ENCODE results near the gene USP49. TPM values are rescaled to one million over a fixed set of nuclear protein-coding genes. Genes with fewer than 3 reads are reported as not detected.

USP49 gene
- total and polyA plus RNA-seq, 2 of the 4 experiments (the other 2 are of a cell fraction), result 1.4 to 2.1 TPM

- peaks cover 19 to 64% of the 10 kb centered on the region in 2 experiments; a peak in 3 of 4 replicates for H3K79me1 ChIP-seq (ENCODE audit: low read depth in 1 of 2, low read length in 2 of 2)
- H2AK9ac ChIP-seq (replicated peaks; ENCODE audit: low read depth, low read length, poor library complexity), result peak overlapping the region; percentile 99
- H3K27me3 ChIP-seq (ENCODE audit: control insufficient read depth, insufficient read depth, low read length), result no peaks in the 10 kb centered on the region
- H4K5ac ChIP-seq (ENCODE audit: low read depth, low read length), result peak overlapping the region; percentile 65
- peak overlapping the region; percentile 34; the same call in 1 of the 3 replicates for H2BK15ac ChIP-seq (ENCODE audit: low read depth, low read length)
- peak overlapping the region; percentile 78 for H2BK5ac ChIP-seq (ENCODE audit: low read depth, low read length, poor library complexity, severe bottlenecking)
- peak overlapping the region; percentile 74 for H3K4ac ChIP-seq (ENCODE audit: low read depth, low read length)
- peak overlapping the region; percentile 49 for H3K18ac ChIP-seq (ENCODE audit: low read depth, low read length)
- H2BK120ac ChIP-seq (ENCODE audit: low read depth, low read length), result peak overlapping the region; percentile 19; the same call in 1 of the 2 replicates
- peak overlapping the region; percentile 84 for H3K14ac ChIP-seq (replicated peaks; ENCODE audit: low read depth, low read length)
- H3K27ac ChIP-seq (ENCODE audit: insufficient read depth, low read length), result peak overlapping the region; percentile 76; the same call in 1 of the 2 replicates
- POLR2A ChIA-PET (ENCODE audit: unreplicated experiment), result interaction anchor here (0.7 kb wide), 1 partner anchor 397 kb away, joined by 4 read pairs; no protein-coding TSS in a partner anchor
- no peaks in the 10 kb centered on the region for H3K9me3 ChIP-seq (ENCODE audit: control insufficient read depth, insufficient read depth, low read length)
- no peak for TF ChIP-seq RAD21 (IDR thresholded peaks at IDR 0.05; ENCODE audit: low read length)
- 0 out of 2 replicates have a peak, but pooled peaks have one; percentile 4 for TF ChIP-seq CTCF (conservative IDR thresholded peaks at IDR 0.05; ENCODE audit: low read depth, low read length)
- in situ Hi-C loops (cut with MboI; ENCODE audit: low sequenced_read_pairs) (loop anchor here (5.0 to 10.0 kb wide), 2 partner anchors 104 to 154 kb away; partner anchors contain the start of genes PRICKLE4 and TOMM6), intact Hi-C loops (cut with micrococcal nuclease) (loop anchor here (5.0 kb wide), 2 partner anchors 136 to 156 kb away; partner anchors contain the start of gene PRICKLE4), dilution Hi-C loops (cut with HindIII; ENCODE audit: low sequenced_read_pairs, unreplicated experiment) (no loop called here)
- H3K4me2 ChIP-seq (ENCODE audit: low read depth, low read length), result peak overlapping the region; percentile 65
- peak overlapping the region; percentile 12 for H3K9ac ChIP-seq (ENCODE audit: low read depth, low read length)
- H3K56ac ChIP-seq (ENCODE audit: extremely low read depth, insufficient read depth, low read length), result no peak overlapping the region
- 57% methylated on average over 1 of the region's 5 CpGs; no CpG with 5 or more reads in 1 of the 2 experiments for WGBS, 2 experiments (ENCODE audit: extremely low coverage in 2 of 2, insufficient read length in 1 of 2)
- H4K20me1 ChIP-seq (ENCODE audit: insufficient read depth, low read length), result peaks cover 54% of the 10 kb centered on the region
- H3K9me1 ChIP-seq (ENCODE audit: insufficient read depth, low read length), result peaks cover 11% of the 10 kb centered on the region; the same call in 1 of the 2 replicates
- H4K91ac ChIP-seq (ENCODE audit: insufficient read depth, low read depth, low read length), result peak overlapping the region; percentile 76; the same call in 1 of the 2 replicates
- BruUV-seq (replicated peaks), result no TSS peak
- peak overlapping the region; percentile 85; the same call in 1 of the 2 replicates for H2AK5ac ChIP-seq (ENCODE audit: low read depth, low read length)
- H4K8ac ChIP-seq (ENCODE audit: low read depth in 2 of 2, low read length in 2 of 2), result peak overlapping the region; percentile 21 to 68; a peak in 3 of 4 replicates
- H2AFZ ChIP-seq (replicated peaks; ENCODE audit: low read length, poor library complexity), result peak overlapping the region; percentile 75
- H3K4me1 ChIP-seq (ENCODE audit: control insufficient read depth, insufficient read depth, low read length), result peaks cover 30% of the 10 kb centered on the region
- no peak overlapping the region for H3K4me3 ChIP-seq (ENCODE audit: insufficient read depth, low read depth, low read length)
- H3K23ac ChIP-seq (ENCODE audit: low read depth, low read length), result peak overlapping the region; percentile 76; the same call in 1 of the 2 replicates
- H2BK20ac ChIP-seq (ENCODE audit: low read depth, low read length), result peak overlapping the region; percentile 33; the same call in 1 of the 2 replicates
- CTCF ChIA-PET, result interaction anchor here (0.6 to 1.5 kb wide), 6 partner anchors 18 to 151 kb away, joined by 3 to 5 read pairs (median 4); partner anchors contain the start of genes BYSL, MED20 and TOMM6
- no peak for DNase-seq
- peaks cover 23% of the 10 kb centered on the region for H3K36me3 ChIP-seq (ENCODE audit: control insufficient read depth, insufficient read depth, low read length)
- ATAC-seq (ENCODE audit: low read depth), result no peak
Observed at GRCh38 chr6:41938590-41939175, 43.5 kb upstream of the USP49 start.

Measured in IMR-90 (cell line).